ENCODE results near the gene NOL9. TPM values are rescaled to one million over a fixed set of nuclear protein-coding genes. Genes with fewer than 3 reads are reported as not detected.

NOL9 gene
- total and polyA plus RNA-seq, 10 of the 15 experiments (the other 5 are each of a cell fraction or from before 2014, with no cell fraction given) = 3.9 to 35.9 (median 23.0) TPM

GRCh38 chr1:6584126-6585080 is 30.1 kb upstream of the NOL9 start:
- POLR2A ChIA-PET = no interaction called here
- no TSS peak for BruUV-seq (replicated peaks)
- Histone ChIP-seq H3K4me2 (ENCODE audit: control insufficient read depth, insufficient read depth) (no peak overlapping the region), H3K4me1 (ENCODE audit: control insufficient read depth, insufficient read depth, low read length) (peaks cover 10% of the 10 kb centered on the region), H3K79me2 (ENCODE audit: control insufficient read depth, insufficient read depth, low read length) (peaks cover 21% of the 10 kb centered on the region), H3K4me3 (no peak overlapping the region), H3K9ac (ENCODE audit: control insufficient read depth, insufficient read depth, low read length) (no peak overlapping the region), H4K20me1 (ENCODE audit: control insufficient read depth, insufficient read depth) (no peaks in the 10 kb centered on the region), H3K9me3 (replicated peaks; ENCODE audit: control insufficient read depth, insufficient read depth, low read length) (no peaks in the 10 kb centered on the region), H3K36me3 (ENCODE audit: control insufficient read depth in 2 of 2, insufficient read depth in 2 of 2, low read length in 1 of 2) (peaks cover 4 to 6% of the 10 kb centered on the region in 2 experiments; a peak in 3 of 4 replicates), H3K27me3 (replicated peaks in 1 of 2; ENCODE audit: control insufficient read depth in 2 of 2, insufficient read depth in 2 of 2, low read length in 1 of 2) (no peaks in the 10 kb centered on the region), H2AFZ (ENCODE audit: control insufficient read depth, low read depth, low read length) (no peak overlapping the region), H3K27ac (ENCODE audit: control insufficient read depth, insufficient read depth) (no peak overlapping the region)
- FAIRE-seq = no peak
- DNase-seq (ENCODE audit: low read depth, low spot score) = no peak
- TF ChIP-seq ZBTB40 (IDR thresholded peaks at IDR 0.05; ENCODE audit: borderline replicate concordance) = no peak
- no peak for TF ChIP-seq HSF1 (IDR thresholded peaks at IDR 0.05; ENCODE audit: low read depth, low read length)
- no peak for TF ChIP-seq STAT3 (IDR thresholded peaks at IDR 0.05; ENCODE audit: low read depth, low read length)
- TF ChIP-seq E4F1 (IDR thresholded peaks at IDR 0.05; ENCODE audit: borderline replicate concordance, partially characterized antibody) = no peak
- no peak for TF ChIP-seq RAD51 (IDR thresholded peaks at IDR 0.05)
- TF ChIP-seq CHD1 (IDR thresholded peaks at IDR 0.05; ENCODE audit: low read depth, low read length) = no peak
- TF ChIP-seq GABPA (IDR thresholded peaks at IDR 0.05; ENCODE audit: low read depth) = no peak
- TF ChIP-seq STAT1 (conservative IDR thresholded peaks at IDR 0.05) = no peak
- TF ChIP-seq MTA2 (IDR thresholded peaks at IDR 0.05; ENCODE audit: low read depth) = no peak
- SMC1A ChIA-PET (ENCODE audit: uncharacterized antibody, unreplicated experiment) = no interaction called here
- intact Hi-C loops (cut with micrococcal nuclease; ENCODE audit: unreplicated experiment) (no loop called here), in situ Hi-C loops (cut with MboI) (no loop called here)
- RAD21 ChIA-PET (ENCODE audit: unreplicated experiment) = no interaction called here
- CTCF ChIA-PET = interaction anchor here (1.2 kb wide), 1 partner anchor 16 kb away, joined by 3 read pairs; no protein-coding TSS in a partner anchor
- no peak for ATAC-seq
- WGBS (ENCODE audit: insufficient coverage, insufficient replicate concordance, low lambda C conversion rate, missing lambda C conversion rate) = 83% methylated on average over 21 of the region's 21 CpGs
